GM18861 (cell line): ENCODE measurements around the gene CALCOCO2.
A peak's percentile ranks its signal among the peaks of the same experiment; 100 is the strongest.
"Not testable (repeated sequence)": the region's sequence is repeated elsewhere in the genome, so short reads cannot be mapped to it uniquely, and the experiment has no call there.

Source experiments
- ATAC-seq: cut with Tn5 transposase; IDR thresholded peaks from one replicate; pipeline ENCODE4 v1.9.1; 2021; ENCODE audit not compliant: unreplicated experiment

The CALCOCO2 gene

GRCh38 chr17:48830840-48831548, at the start of gene CALCOCO2:
Gene CALCOCO2 (plus strand): TSS chr17:48831035. CDS start chr17:48841708, 10,673 bp downstream.
- ATAC-seq = peak; percentile 78

- ATAC-seq = no peak
These were observed 43.0 kb upstream of the CALCOCO2 start for GRCh38 chr17:48787828-48788227.

DNA sequence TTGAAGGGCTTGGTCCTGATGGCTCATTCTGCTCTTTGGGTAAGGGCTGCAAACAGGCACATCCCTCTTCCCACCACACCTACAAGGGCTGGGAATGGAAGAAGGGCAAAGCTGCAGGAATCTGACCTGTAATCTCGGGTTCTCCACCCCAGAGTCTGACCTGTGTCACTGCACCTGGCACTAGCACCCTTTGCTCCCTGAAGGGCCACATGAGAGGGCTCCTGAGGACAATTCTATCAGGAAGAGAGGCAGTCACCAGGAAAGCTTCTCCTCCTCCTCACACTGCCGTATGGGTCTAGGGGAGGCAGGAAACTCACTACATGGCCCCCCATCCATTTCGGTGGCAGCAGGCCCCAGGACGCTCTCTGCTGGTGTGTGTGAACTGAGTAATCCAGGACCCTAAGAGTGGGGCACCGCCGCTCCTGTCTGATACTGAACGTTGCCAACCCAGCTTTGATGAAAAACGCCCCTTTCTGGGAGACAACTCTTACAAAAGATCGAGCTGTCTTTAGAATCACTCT, 40.2 kb upstream of the CALCOCO2 start:
- ATAC-seq = no peak

- no peak for ATAC-seq
These were observed 39.5 kb upstream of the CALCOCO2 start for GRCh38 chr17:48791128-48792032.

- no peak for ATAC-seq
These were observed 38.6 kb upstream of the CALCOCO2 start for GRCh38 chr17:48792033-48792798.

DNA sequence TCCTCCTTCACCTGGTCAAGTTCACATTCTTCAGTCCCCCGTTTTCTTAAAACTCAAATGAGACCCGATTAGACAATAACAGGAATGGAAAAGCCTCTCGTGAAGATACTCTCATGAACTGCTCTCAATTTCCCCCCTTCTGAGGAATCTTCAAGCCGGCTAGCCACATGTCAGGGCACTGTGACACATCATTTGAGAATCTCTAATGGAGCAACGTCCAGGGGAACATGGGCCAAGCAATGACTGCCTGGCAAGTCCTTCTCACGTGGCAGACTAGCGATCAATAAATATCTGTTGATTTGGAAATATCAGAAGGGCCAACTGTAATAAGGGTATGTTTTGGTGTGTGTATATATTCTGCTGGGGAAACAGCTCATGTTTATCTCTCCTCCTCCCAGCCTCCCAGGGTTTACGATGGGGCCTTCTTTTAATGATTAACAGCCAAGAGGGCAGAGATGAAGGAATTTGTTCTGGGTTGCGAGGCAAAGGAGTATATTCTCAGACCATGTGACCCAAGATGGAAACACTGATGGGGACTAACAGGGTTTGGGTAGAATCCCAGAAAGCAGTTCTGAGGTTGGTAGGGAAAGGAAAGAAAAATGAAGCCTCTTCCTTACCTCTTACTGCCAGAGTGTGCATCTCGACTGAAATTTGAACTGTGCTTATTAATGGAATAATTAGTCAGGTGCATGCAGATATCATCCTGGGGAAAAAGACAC, 35.2 kb upstream of the CALCOCO2 start:
- no peak for ATAC-seq

DNA sequence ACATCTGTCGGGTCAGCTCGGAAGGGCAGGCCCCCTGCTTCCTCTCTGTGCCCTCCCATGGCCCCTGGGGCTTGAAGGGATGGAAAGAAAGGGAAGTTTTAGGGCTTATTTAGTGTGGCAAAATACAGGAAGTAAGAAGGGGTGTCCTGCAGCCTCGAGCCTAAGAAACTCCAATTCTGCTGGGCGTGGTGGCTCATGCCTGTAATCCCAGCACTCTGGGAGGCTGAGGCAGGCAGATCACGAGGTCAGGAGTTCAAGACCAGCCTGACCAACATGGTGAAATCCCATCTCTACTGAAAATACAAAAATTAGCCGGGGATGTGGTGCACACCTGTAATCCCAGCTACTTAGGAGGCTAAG, 34.7 kb upstream of the CALCOCO2 start:
- not testable (repeated sequence) for ATAC-seq

GRCh38 chr17:48799069-48799723, 31.6 kb upstream of the CALCOCO2 start:
- no peak for ATAC-seq

DNA sequence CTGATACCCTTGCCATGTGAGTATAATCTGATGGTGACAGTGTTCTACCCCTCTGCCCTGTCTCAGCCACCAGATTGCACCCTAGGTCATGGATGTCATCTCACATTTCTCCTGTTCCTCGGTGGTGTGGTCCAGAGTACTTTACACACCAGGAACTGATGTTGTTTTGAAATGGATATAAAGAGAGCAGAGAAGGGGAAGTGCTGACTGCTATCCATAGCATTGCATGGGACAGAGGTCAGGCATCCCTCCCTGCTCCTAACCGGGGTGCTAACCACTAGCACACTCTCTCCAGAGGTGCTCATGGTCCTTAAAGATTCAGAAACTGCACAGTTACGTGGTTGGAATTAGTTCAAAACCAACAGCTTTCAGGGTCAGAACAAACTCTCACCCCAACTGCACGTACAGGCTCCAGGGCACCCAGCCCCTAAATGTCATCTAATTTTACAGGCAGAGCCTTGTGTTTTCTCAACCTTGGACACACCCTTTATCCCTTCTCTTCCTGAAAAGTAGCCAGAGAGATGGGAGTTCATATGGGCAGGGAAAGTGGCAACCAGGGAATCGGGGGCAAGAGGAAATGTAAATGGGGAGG, 30.1 kb upstream of the CALCOCO2 start:
- no peak for ATAC-seq

GRCh38 chr17:48804936-48805411, 25.9 kb upstream of the CALCOCO2 start:
- ATAC-seq = no peak

GRCh38 chr17:48809182-48809581, 21.7 kb upstream of the CALCOCO2 start:
- ATAC-seq = no peak

DNA sequence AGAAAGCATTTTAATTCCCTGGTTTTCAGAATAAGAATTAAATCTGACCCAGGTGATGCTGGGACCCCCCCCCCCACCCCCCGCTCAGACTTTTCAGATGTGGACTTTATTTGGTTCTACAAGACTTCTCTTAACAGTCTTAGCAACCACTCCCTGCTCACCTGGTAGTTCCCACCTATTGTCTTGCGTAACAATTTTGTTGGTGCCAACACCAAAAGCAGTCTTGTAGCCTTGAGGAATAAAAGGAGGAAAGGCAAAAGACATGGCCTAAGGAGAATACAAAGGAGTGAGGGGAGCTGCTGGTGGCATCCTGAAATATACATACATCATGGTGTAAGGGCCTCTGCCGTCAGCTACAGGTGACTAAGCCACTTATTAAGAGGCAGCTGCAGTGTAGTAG, 18.8 kb upstream of the CALCOCO2 start:
- ATAC-seq = no peak

DNA sequence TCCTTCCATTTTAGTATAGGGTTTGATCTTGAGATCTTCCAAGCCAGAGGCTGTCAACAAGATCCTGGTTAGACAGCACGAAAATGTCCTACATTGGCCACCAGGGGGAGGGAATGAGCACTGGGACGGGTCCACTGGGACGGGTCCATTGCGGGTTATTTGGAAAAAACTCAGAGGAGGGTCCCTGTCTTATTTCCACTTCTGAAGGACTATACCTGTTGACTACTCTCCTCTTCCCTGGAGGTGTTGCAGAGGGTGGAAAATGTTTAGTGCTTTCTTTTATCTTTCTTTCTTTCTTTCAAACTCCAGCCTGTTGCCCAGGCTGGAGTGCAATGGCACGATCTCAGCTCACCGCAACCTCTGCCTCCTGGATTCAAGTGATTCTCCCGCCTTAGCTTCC, 16.3 kb upstream of the CALCOCO2 start:
- ATAC-seq = no peak

DNA sequence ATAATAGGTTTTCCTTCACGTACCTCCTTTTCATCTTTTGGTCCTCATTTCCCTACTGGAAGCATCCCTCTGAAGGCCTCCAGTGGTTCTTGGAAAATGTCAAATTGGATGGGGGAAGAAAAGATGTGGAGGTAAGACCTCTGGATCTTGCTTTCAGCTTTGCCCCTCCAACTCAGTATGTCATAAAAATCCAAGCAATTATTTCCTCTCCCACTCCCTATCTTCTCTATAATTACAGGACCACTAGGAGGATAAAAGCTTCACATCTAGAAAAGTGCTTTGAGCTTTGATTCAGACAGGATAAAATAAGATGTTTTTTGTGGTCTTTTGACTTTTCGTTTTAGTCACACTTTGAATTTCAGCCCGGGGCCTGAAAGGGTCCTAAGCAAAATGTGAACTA, 15.5 kb upstream of the CALCOCO2 start:
- ATAC-seq = no peak

GRCh38 chr17:48816438-48816773, 14.4 kb upstream of the CALCOCO2 start:
- no peak for ATAC-seq

- peak; percentile 61 for ATAC-seq
These were observed 13.9 kb upstream of the CALCOCO2 start, which contains the start of gene TTLL6 for GRCh38 chr17:48816774-48817590. Gene TTLL6 (minus strand): TSS chr17:48817229. CDS start chr17:48817072, 157 bp downstream.

- no peak for ATAC-seq
These were observed 12.4 kb upstream of the CALCOCO2 start for GRCh38 chr17:48818361-48818841.

GRCh38 chr17:48819466-48819865, 11.4 kb upstream of the CALCOCO2 start:
- no peak for ATAC-seq
